Muscle layer of duodenum (tissue), 2 donors: ENCODE data around the gene SPATA6L.
A peak's percentile ranks its signal among the peaks of the same experiment; 100 is the strongest.

Experiments used
- H3K27ac ChIP-seq: one replicate; pipeline ENCODE4 v1.7.0; 2013; ENCODE audit warnings: mild to moderate bottlenecking, low read length
- H3K27me3 ChIP-seq: one replicate; pipeline ENCODE4 v1.7.0; 2013; ENCODE audit warnings: low read depth, mild to moderate bottlenecking, control low read depth, low read length
- H3K36me3 ChIP-seq, 2 donors: one replicate each; pipeline ENCODE4 v1.7.0; 2013; ENCODE audit warnings: low read length in 2 of 2, control low read depth in 1 of 2, mild to moderate bottlenecking in 1 of 2; ENCODE audit not compliant: insufficient read depth in 2 of 2, control insufficient read depth in 1 of 2
- H3K4me1 ChIP-seq, 2 donors: one replicate each; pipeline ENCODE4 v1.7.0; 2013; ENCODE audit warnings: low read length in 2 of 2, mild to moderate bottlenecking in 2 of 2, control low read depth in 1 of 2, moderate library complexity in 1 of 2; ENCODE audit not compliant: insufficient read depth in 2 of 2, control insufficient read depth in 1 of 2
- H3K4me3 ChIP-seq, 2 donors: one replicate each; pipeline ENCODE4 v1.7.0; 2013; ENCODE audit warnings: low read length in 2 of 2, low read depth in 1 of 2, mild to moderate bottlenecking in 1 of 2
- H3K9me3 ChIP-seq, 2 donors: one replicate each; pipeline ENCODE4 v1.7.0; 2013; ENCODE audit warnings: low read length in 2 of 2, control low read depth in 1 of 2, mild to moderate bottlenecking in 1 of 2; ENCODE audit not compliant: control insufficient read depth in 1 of 2
- donor health status: healthy.

The SPATA6L gene

GRCh38 chr9:4596165-4596922 lies 69.9 kb downstream of the SPATA6L start:
- H3K27ac ChIP-seq: no peak overlapping the region
- no peaks in the 10 kb centered on the region for H3K36me3 ChIP-seq
- peaks cover 0 to 4% of the 10 kb centered on the region in 2 donors for H3K4me1 ChIP-seq
- no peaks in the 10 kb centered on the region for H3K9me3 ChIP-seq
- H3K4me3 ChIP-seq: no peak overlapping the region
- no peaks in the 10 kb centered on the region for H3K27me3 ChIP-seq

GRCh38 chr9:4594994-4595393 lies 71.3 kb downstream of the SPATA6L start:
- Histone ChIP-seq H3K4me3 (no peak overlapping the region), H3K4me1 (peaks cover 0 to 16% of the 10 kb centered on the region in 2 donors), H3K9me3 (no peaks in the 10 kb centered on the region), H3K27ac (no peak overlapping the region), H3K27me3 (no peaks in the 10 kb centered on the region), H3K36me3 (no peaks in the 10 kb centered on the region)

GRCh38 chr9:4594545-4594944 lies 71.7 kb downstream of the SPATA6L start:
- peaks cover 0 to 16% of the 10 kb centered on the region in 2 donors for H3K4me1 ChIP-seq
- H3K36me3 ChIP-seq: no peaks in the 10 kb centered on the region
- H3K9me3 ChIP-seq: no peaks in the 10 kb centered on the region
- H3K4me3 ChIP-seq: no peak overlapping the region
- H3K27ac ChIP-seq: no peak overlapping the region
- no peaks in the 10 kb centered on the region for H3K27me3 ChIP-seq

- Histone ChIP-seq H3K9me3 (no peaks in the 10 kb centered on the region), H3K4me1 (peaks cover 0 to 24% of the 10 kb centered on the region in 2 donors), H3K27ac (no peak overlapping the region), H3K36me3 (no peaks in the 10 kb centered on the region), H3K27me3 (no peaks in the 10 kb centered on the region), H3K4me3 (no peak overlapping the region)
Measured at GRCh38 chr9:4592886-4593285, 73.4 kb downstream of the SPATA6L start.

GRCh38 chr9:4592295-4592694 lies 74.0 kb downstream of the SPATA6L start:
- Histone ChIP-seq H3K36me3 (no peaks in the 10 kb centered on the region), H3K27ac (no peak overlapping the region), H3K9me3 (no peaks in the 10 kb centered on the region), H3K4me1 (peaks cover 0 to 24% of the 10 kb centered on the region in 2 donors), H3K27me3 (no peaks in the 10 kb centered on the region), H3K4me3 (no peak overlapping the region)

- Histone ChIP-seq H3K9me3 (no peaks in the 10 kb centered on the region), H3K4me1 (peaks cover 0 to 24% of the 10 kb centered on the region in 2 donors), H3K36me3 (no peaks in the 10 kb centered on the region), H3K27me3 (no peaks in the 10 kb centered on the region), H3K4me3 (peak overlapping the region in 1 of 2 donors; percentile 29), H3K27ac (no peak overlapping the region)
Measured at GRCh38 chr9:4591123-4591500, 75.2 kb downstream of the SPATA6L start.

- H3K4me1 ChIP-seq: peaks cover 0 to 24% of the 10 kb centered on the region in 2 donors
- no peaks in the 10 kb centered on the region for H3K36me3 ChIP-seq
- no peak overlapping the region for H3K27ac ChIP-seq
- peak overlapping the region in 1 of 2 donors; percentile 29 for H3K4me3 ChIP-seq
- no peaks in the 10 kb centered on the region for H3K27me3 ChIP-seq
- no peaks in the 10 kb centered on the region for H3K9me3 ChIP-seq
Measured at GRCh38 chr9:4590430-4591122, 75.7 kb downstream of the SPATA6L start.

GRCh38 chr9:4588721-4589120 lies 77.6 kb downstream of the SPATA6L start:
- H3K4me3 ChIP-seq: no peak overlapping the region
- no peaks in the 10 kb centered on the region for H3K9me3 ChIP-seq
- H3K36me3 ChIP-seq: no peaks in the 10 kb centered on the region
- H3K27ac ChIP-seq: no peak overlapping the region
- no peaks in the 10 kb centered on the region for H3K27me3 ChIP-seq
- H3K4me1 ChIP-seq: peaks cover 0 to 24% of the 10 kb centered on the region in 2 donors

GRCh38 chr9:4585135-4585534 lies 81.1 kb downstream of the SPATA6L start:
- H3K27me3 ChIP-seq: no peaks in the 10 kb centered on the region
- H3K36me3 ChIP-seq: peaks cover 0 to 7% of the 10 kb centered on the region in 2 donors
- peaks cover 0 to 9% of the 10 kb centered on the region in 2 donors for H3K4me1 ChIP-seq
- no peaks in the 10 kb centered on the region for H3K9me3 ChIP-seq
- no peak overlapping the region for H3K27ac ChIP-seq
- no peak overlapping the region for H3K4me3 ChIP-seq

GRCh38 chr9:4584636-4585035 lies 81.6 kb downstream of the SPATA6L start:
- H3K27ac ChIP-seq: no peak overlapping the region
- peaks cover 0 to 8% of the 10 kb centered on the region in 2 donors for H3K4me1 ChIP-seq

GRCh38 chr9:4583001-4583400 lies 83.3 kb downstream of the SPATA6L start:
- no peak overlapping the region for H3K4me3 ChIP-seq
- H3K4me1 ChIP-seq: no peaks in the 10 kb centered on the region
- H3K9me3 ChIP-seq: no peaks in the 10 kb centered on the region
- no peaks in the 10 kb centered on the region for H3K27me3 ChIP-seq
- H3K27ac ChIP-seq: no peak overlapping the region
- H3K36me3 ChIP-seq: peaks cover 0 to 7% of the 10 kb centered on the region in 2 donors

More at GRCh38 chr9:4584636-4585035, 81.6 kb downstream of the SPATA6L start:
- H3K27me3 ChIP-seq: no peaks in the 10 kb centered on the region
- peaks cover 0 to 7% of the 10 kb centered on the region in 2 donors for H3K36me3 ChIP-seq
- no peak overlapping the region for H3K4me3 ChIP-seq
- H3K9me3 ChIP-seq: no peaks in the 10 kb centered on the region
